ENCODE results near the gene ASCL1. TPM values are rescaled to one million over a fixed set of nuclear protein-coding genes. Genes with fewer than 3 reads are reported as not detected.

ASCL1 gene
- total and polyA plus RNA-seq, 2 of the 13 experiments (the other 11 are each of a cell fraction or from before 2014, with no cell fraction given) = not detected

DNA sequence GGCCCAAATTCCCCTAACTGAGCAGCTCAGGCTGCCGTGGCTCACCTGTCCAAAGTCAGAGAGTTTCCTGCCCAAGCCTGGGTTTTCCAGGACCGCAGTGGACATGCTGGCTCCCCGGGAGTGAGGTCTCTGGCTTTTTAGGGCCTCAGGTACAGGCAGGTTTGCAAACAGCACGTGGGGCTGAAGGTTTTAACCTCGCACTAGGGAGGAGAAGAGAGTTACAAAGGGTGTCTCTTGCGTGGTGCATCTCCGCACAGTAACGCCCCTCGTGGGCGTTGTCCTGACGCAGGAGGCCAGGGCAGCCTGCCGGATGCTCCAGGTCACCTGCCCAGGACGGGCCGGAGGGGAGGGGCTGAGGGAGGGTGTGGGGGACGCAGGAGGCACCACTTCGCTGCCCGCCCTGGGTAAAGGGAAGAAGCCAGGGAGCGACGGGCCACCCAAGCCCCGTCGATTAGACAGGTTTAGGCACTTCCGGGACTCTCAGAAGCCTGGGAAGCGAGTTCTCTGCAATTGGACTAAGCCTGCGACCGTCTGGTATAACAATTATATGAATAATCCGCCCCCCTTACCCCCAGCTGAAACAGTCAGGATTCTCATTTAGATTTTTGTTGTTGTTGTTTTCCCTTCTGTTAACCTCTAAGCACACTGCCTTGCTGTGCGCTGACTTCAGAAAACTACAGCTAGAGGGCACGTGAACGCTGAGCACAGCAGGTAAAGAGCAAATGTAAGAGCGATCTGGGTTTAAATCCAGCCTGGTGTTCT is 40.3 kb upstream of the ASCL1 start, which contains the start of gene PAH (continued):
- TF ChIP-seq, protein P1, sequence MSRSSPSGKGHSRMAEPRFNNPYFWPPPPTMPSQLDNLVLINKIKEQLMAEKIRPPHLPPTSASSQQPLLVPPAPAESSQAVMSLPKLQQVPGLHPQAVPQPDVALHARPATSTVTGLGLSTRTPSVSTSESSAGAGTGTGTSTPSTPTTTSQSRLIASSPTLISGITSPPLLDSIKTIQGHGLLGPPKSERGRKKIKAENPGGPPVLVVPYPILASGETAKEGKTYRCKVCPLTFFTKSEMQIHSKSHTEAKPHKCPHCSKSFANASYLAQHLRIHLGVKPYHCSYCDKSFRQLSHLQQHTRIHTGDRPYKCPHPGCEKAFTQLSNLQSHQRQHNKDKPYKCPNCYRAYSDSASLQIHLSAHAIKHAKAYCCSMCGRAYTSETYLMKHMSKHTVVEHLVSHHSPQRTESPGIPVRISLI (CRISPR knock-in tag; IDR thresholded peaks at IDR 0.05; ENCODE audit: borderline replicate concordance) = no peak
- peak; percentile 44; the same call in 1 of the 2 replicates for TF ChIP-seq NR2F6 (IDR thresholded peaks at IDR 0.05)
- TF ChIP-seq NR2F6 (CRISPR knock-in tag; IDR thresholded peaks at IDR 0.05) = peak; percentile 82
- TF ChIP-seq FLYWCH1 (CRISPR knock-in tag; IDR thresholded peaks at IDR 0.05) = no peak
- TF ChIP-seq ZNF720 (CRISPR knock-in tag; IDR thresholded peaks at IDR 0.05) = no peak
- no peak for TF ChIP-seq THAP7 (CRISPR knock-in tag; IDR thresholded peaks at IDR 0.05)
- TF ChIP-seq ZNF232 (CRISPR knock-in tag; IDR thresholded peaks at IDR 0.05; ENCODE audit: borderline replicate concordance) = peak; percentile 34; the same call in 1 of the 2 replicates
- TF ChIP-seq, protein P2, sequence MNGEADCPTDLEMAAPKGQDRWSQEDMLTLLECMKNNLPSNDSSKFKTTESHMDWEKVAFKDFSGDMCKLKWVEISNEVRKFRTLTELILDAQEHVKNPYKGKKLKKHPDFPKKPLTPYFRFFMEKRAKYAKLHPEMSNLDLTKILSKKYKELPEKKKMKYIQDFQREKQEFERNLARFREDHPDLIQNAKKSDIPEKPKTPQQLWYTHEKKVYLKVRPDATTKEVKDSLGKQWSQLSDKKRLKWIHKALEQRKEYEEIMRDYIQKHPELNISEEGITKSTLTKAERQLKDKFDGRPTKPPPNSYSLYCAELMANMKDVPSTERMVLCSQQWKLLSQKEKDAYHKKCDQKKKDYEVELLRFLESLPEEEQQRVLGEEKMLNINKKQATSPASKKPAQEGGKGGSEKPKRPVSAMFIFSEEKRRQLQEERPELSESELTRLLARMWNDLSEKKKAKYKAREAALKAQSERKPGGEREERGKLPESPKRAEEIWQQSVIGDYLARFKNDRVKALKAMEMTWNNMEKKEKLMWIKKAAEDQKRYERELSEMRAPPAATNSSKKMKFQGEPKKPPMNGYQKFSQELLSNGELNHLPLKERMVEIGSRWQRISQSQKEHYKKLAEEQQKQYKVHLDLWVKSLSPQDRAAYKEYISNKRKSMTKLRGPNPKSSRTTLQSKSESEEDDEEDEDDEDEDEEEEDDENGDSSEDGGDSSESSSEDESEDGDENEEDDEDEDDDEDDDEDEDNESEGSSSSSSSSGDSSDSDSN (CRISPR knock-in tag; IDR thresholded peaks at IDR 0.05) = peak; percentile 79
- no peak for TF ChIP-seq HNRNPH1 (optimal IDR thresholded peaks at IDR 0.05; ENCODE audit: low read depth, low read length)
- no peak for TF ChIP-seq PAWR (CRISPR knock-in tag; IDR thresholded peaks at IDR 0.05; ENCODE audit: borderline replicate concordance)
- no peak for TF ChIP-seq NBN (conservative IDR thresholded peaks at IDR 0.05)
- TF ChIP-seq ISL2 (CRISPR knock-in tag; IDR thresholded peaks at IDR 0.05) = peak; percentile 49
- no peak for TF ChIP-seq ZSCAN22 (CRISPR knock-in tag; IDR thresholded peaks at IDR 0.05)
- TF ChIP-seq HNRNPUL1 (IDR thresholded peaks at IDR 0.05; ENCODE audit: low read depth, low read length) = no peak
- no peak for TF ChIP-seq ZNF724P (CRISPR knock-in tag; IDR thresholded peaks at IDR 0.05; ENCODE audit: borderline replicate concordance)
- TF ChIP-seq FOXO1 (CRISPR knock-in tag; IDR thresholded peaks at IDR 0.05) = peak; percentile 51; the same call in 1 of the 2 replicates
- no peak; the same call in 1 of the 2 replicates for TF ChIP-seq ZBTB26 (CRISPR knock-in tag; IDR thresholded peaks at IDR 0.05; ENCODE audit: borderline replicate concordance)
- TF ChIP-seq ZNF44 (CRISPR knock-in tag; IDR thresholded peaks at IDR 0.05) = 0 out of 2 replicates have a peak, but pooled peaks have one; percentile 57
- TF ChIP-seq, protein P3, sequence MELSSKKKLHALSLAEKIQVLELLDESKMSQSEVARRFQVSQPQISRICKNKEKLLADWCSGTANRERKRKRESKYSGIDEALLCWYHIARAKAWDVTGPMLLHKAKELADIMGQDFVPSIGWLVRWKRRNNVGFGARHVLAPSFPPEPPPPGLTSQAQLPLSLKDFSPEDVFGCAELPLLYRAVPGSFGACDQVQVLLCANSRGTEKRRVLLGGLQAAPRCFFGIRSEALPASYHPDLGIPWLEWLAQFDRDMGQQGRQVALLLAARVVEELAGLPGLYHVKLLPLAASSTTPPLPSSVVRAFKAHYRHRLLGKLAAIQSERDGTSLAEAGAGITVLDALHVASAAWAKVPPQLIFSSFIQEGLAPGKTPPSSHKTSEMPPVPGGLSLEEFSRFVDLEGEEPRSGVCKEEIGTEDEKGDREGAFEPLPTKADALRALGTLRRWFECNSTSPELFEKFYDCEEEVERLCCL (CRISPR knock-in tag; IDR thresholded peaks at IDR 0.05; ENCODE audit: borderline replicate concordance) = no peak
- TF ChIP-seq ZNF558 (CRISPR knock-in tag; IDR thresholded peaks at IDR 0.05; ENCODE audit: borderline replicate concordance) = no peak
- no peak; the same call in 1 of the 2 replicates for TF ChIP-seq ZSCAN9 (CRISPR knock-in tag; IDR thresholded peaks at IDR 0.05; ENCODE audit: borderline replicate concordance)
- no peak for TF ChIP-seq ZFP36L2 (CRISPR knock-in tag; IDR thresholded peaks at IDR 0.05)
- no peak; the same call in 1 of the 2 replicates for TF ChIP-seq HES4 (CRISPR knock-in tag; IDR thresholded peaks at IDR 0.05; ENCODE audit: borderline replicate concordance)
- TF ChIP-seq KDM6A (CRISPR knock-in tag; IDR thresholded peaks at IDR 0.05; ENCODE audit: low read depth) = 0 out of 2 replicates have a peak, but pooled peaks have one; percentile 11

All from HepG2 (cell line).